GM23248 (cell line): Measurements from ENCODE around the gene TSPAN32. TPM values are rescaled to one million over a fixed set of nuclear protein-coding genes. Genes with fewer than 3 reads are reported as not detected.

Experiments used
- DNase-seq: peaks from one replicate; pipeline ENCODE4 v3.0.0-alpha.2; 2015
- H2AFZ ChIP-seq: fragments of 200-600 bp; sonication (generic); 2 replicates; pipeline ENCODE4 v1.6.1; 2016; ENCODE audit warnings: antibody characterized with exemption
- H3F3A ChIP-seq: fragments of 200-600 bp; sonication (generic); 2 replicates; pipeline ENCODE4 v1.6.1; 2016; ENCODE audit warnings: mild to moderate bottlenecking, antibody characterized with exemption, mixed run types; ENCODE audit not compliant: insufficient read depth
- H3K27ac ChIP-seq: fragments of 200-600 bp; sonication (generic); 2 replicates; pipeline ENCODE4 v1.5.1; 2016; ENCODE audit warnings: mild to moderate bottlenecking
- H3K27me3 ChIP-seq: fragments of 200-600 bp; sonication (generic); replicated peaks from 2 replicates; pipeline ENCODE4 v1.6.1; 2016; ENCODE audit warnings: mild to moderate bottlenecking; ENCODE audit not compliant: insufficient read depth
- H3K36me3 ChIP-seq: fragments of 200-600 bp; sonication (generic); 2 replicates; pipeline ENCODE4 v1.6.1; 2016; ENCODE audit warnings: low read depth, mild to moderate bottlenecking
- H3K4me1 ChIP-seq: fragments of 200-600 bp; sonication (generic); 2 replicates; pipeline ENCODE4 v1.6.1; 2016; ENCODE audit warnings: mild to moderate bottlenecking; ENCODE audit not compliant: insufficient read depth
- H3K4me2 ChIP-seq: fragments of 200-600 bp; sonication (generic); one replicate; pipeline ENCODE4 v1.6.1; 2016; ENCODE audit warnings: mild to moderate bottlenecking; ENCODE audit not compliant: unreplicated experiment
- H3K4me3 ChIP-seq: fragments of 200-600 bp; sonication (generic); 2 replicates; pipeline ENCODE4 v1.5.1; 2016; ENCODE audit warnings: mild to moderate bottlenecking
- H3K79me2 ChIP-seq: fragments of 200-600 bp; sonication (generic); 2 replicates; pipeline ENCODE4 v1.6.1; 2016; ENCODE audit warnings: mild to moderate bottlenecking; ENCODE audit not compliant: insufficient read depth
- H3K9ac ChIP-seq: fragments of 200-600 bp; sonication (generic); 2 replicates; pipeline ENCODE4 v1.6.1; 2016; ENCODE audit warnings: mild to moderate bottlenecking
- H3K9me2 ChIP-seq: fragments of 200-600 bp; sonication (generic); 2 replicates; pipeline ENCODE4 v1.6.1; 2016; ENCODE audit warnings: mixed run types, mild to moderate bottlenecking, moderate library complexity; ENCODE audit not compliant: insufficient read depth
- H3K9me3 ChIP-seq: fragments of 200-600 bp; sonication (generic); one replicate; pipeline ENCODE4 v1.6.1; 2017; ENCODE audit warnings: low read depth
- H4K20me1 ChIP-seq: fragments of 200-600 bp; sonication (generic); 2 replicates; pipeline ENCODE4 v1.6.0; 2016; ENCODE audit not compliant: insufficient read depth
- EZH2 ChIP-seq: fragments of 200-600 bp; sonication (generic); IDR thresholded peaks from 2 replicates; pipeline ENCODE4 v1.6.1; 2018; ENCODE audit warnings: antibody characterized with exemption, mild to moderate bottlenecking; ENCODE audit not compliant: insufficient read depth, poor library complexity, severe bottlenecking
- EZH2phosphoT487 ChIP-seq: fragments of 200-600 bp; sonication (generic); IDR thresholded peaks from 2 replicates; pipeline ENCODE4 v1.6.1; 2018; ENCODE audit warnings: antibody characterized with exemption, moderate library complexity, mild to moderate bottlenecking, low read depth; ENCODE audit not compliant: insufficient read depth
- WGBS, 2 experiments: methylation state at CpG; one replicate each; pipeline ENCODE4 v1.1.6; 2015 to 2017; ENCODE audit warnings: low lambda C conversion rate in 2 of 2, low coverage in 1 of 2; ENCODE audit errors: missing lambda C conversion rate in 2 of 2; 5-methylcytosine and 5-hydroxymethylcytosine counted together
- in situ Hi-C: fragments of 300-500 bp; cut with MboI; formaldehyde crosslinking; loops from 2 replicates; pipeline ENCODE4 v1.15.0; 2020
- polyA plus RNA-seq: library from polyadenylated mRNA; unstranded; fragments of >200 nt; fragmentation: Nextera tagmentation; extraction: Ambion mirVana; gene quantifications from 2 replicates; pipeline ENCODE4 v1.2.1, GENCODE V29; 2016
- total RNA-seq: library from RNA; depleted of rRNA; stranded (reverse); fragments of >200 nt; shearing (Covaris generic); gene quantifications from 2 replicates; pipeline ENCODE4 v1.2.3, GENCODE V29; 2014

TSPAN32 gene
- total and polyA plus RNA-seq, 2 experiments from 2014 or later, result not detected

DNA sequence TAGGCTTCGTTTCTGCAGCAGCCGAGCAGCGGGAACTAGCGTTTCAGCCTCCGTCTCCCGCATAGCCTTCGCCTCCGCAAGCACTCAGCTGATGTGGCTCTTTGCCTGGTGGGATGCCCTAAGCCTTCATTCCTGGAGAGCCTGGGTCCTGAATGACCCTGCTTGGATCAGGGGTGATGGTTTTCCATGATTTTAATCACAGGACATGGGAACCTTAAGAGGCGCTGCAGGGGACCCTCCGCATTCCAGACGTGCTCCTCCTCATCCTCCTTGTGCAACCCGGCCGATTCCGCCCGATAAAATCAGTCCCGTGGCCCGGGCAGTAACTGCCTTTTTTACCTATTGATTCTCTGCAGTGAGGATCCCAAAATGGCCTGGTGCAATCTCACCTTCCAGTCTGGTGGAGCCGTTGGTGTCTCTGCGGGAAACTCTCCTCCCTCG is 8.3 kb upstream of the TSPAN32 start:
- H3K27me3 ChIP-seq, result peaks cover 20% of the 10 kb centered on the region; the same call in 1 of the 2 replicates
- WGBS, 2 experiments, result 81 to 85% methylated on average over 20 of the region's 20 CpGs
- no peak overlapping the region for H3K4me2 ChIP-seq
- H3K79me2 ChIP-seq, result no peaks in the 10 kb centered on the region
- no peak overlapping the region for H3K27ac ChIP-seq
- in situ Hi-C loops, result loop anchor here (10.0 to 25.0 kb wide), 2 partner anchors 106 to 131 kb away; no protein-coding TSS in a partner anchor
- H2AFZ ChIP-seq, result no peak overlapping the region
- H3K36me3 ChIP-seq, result no peaks in the 10 kb centered on the region
- no peaks in the 10 kb centered on the region for H3F3A ChIP-seq
- H3K4me1 ChIP-seq, result no peaks in the 10 kb centered on the region
- no peak overlapping the region for H3K9ac ChIP-seq
- H3K4me3 ChIP-seq, result no peak overlapping the region
- H3K9me2 ChIP-seq, result no peaks in the 10 kb centered on the region
- no peaks in the 10 kb centered on the region for H3K9me3 ChIP-seq
- no peak for TF ChIP-seq EZH2phosphoT487
- no peak for TF ChIP-seq EZH2
- no peaks in the 10 kb centered on the region for H4K20me1 ChIP-seq
- DNase-seq, result no peak

- Histone ChIP-seq H2AFZ (no peak overlapping the region), H3K79me2 (no peaks in the 10 kb centered on the region), H3K27ac (no peak overlapping the region), H3K4me2 (no peak overlapping the region), H3K9me3 (no peaks in the 10 kb centered on the region), H3K9me2 (no peaks in the 10 kb centered on the region), H3K27me3 (peaks cover 15% of the 10 kb centered on the region; the same call in 1 of the 2 replicates), H3K4me3 (no peak overlapping the region), H3K36me3 (no peaks in the 10 kb centered on the region), H4K20me1 (no peaks in the 10 kb centered on the region), H3F3A (no peaks in the 10 kb centered on the region), H3K9ac (no peak overlapping the region), H3K4me1 (no peaks in the 10 kb centered on the region)
- in situ Hi-C loops, result loop anchor here (10.0 to 25.0 kb wide), 2 partner anchors 107 to 131 kb away; no protein-coding TSS in a partner anchor
- WGBS, 2 experiments, result 66 to 67% methylated on average over 27 of the region's 27 CpGs
- no peak for TF ChIP-seq EZH2phosphoT487
- TF ChIP-seq EZH2, result no peak
- no peak for DNase-seq
Observed at GRCh38 chr11:2293984-2294925, 7.6 kb upstream of the TSPAN32 start.

DNA sequence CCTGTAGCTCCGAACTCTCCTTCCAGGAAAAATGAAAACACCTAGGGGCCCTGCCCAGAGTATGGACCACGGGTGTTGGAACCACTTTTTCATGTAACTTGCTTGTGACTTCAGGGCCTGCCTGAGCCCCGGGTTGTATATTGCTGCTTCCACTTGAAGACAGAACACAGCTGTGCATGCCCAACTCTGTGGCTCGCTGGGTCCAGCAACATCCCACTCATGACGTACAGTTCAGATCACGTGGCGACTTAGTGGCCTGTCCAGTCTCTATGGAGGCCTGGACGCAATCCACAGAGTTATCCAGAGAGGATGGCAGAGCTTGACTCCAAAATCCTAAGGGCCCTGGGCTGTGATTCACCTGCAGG is 6.9 kb upstream of the TSPAN32 start:
- Histone ChIP-seq H3K9me2 (no peaks in the 10 kb centered on the region), H3K36me3 (no peaks in the 10 kb centered on the region), H3K4me3 (no peak overlapping the region), H3K4me1 (no peaks in the 10 kb centered on the region), H3F3A (no peaks in the 10 kb centered on the region), H3K79me2 (no peaks in the 10 kb centered on the region), H3K9me3 (no peaks in the 10 kb centered on the region), H2AFZ (no peak overlapping the region), H3K27ac (no peak overlapping the region), H3K9ac (no peak overlapping the region), H3K27me3 (peaks cover 8% of the 10 kb centered on the region; the same call in 1 of the 2 replicates), H3K4me2 (no peak overlapping the region), H4K20me1 (no peaks in the 10 kb centered on the region)
- TF ChIP-seq EZH2 (no peak), EZH2phosphoT487 (no peak)
- in situ Hi-C loops, result loop anchor here (10.0 to 25.0 kb wide), 2 partner anchors 108 to 130 kb away; no protein-coding TSS in a partner anchor
- 44 to 60% methylated on average over 7 to 8 of the region's 8 CpGs for WGBS, 2 experiments
- DNase-seq, result no peak

GRCh38 chr11:2295971-2296912 is 5.6 kb upstream of the TSPAN32 start:
- Histone ChIP-seq H3K9me3 (no peaks in the 10 kb centered on the region), H3K4me2 (no peak overlapping the region), H3K27ac (no peak overlapping the region), H3K36me3 (no peaks in the 10 kb centered on the region), H4K20me1 (no peaks in the 10 kb centered on the region), H3K4me3 (no peak overlapping the region), H3K9ac (no peak overlapping the region), H3K27me3 (peaks cover 6% of the 10 kb centered on the region; the same call in 1 of the 2 replicates), H3K79me2 (no peaks in the 10 kb centered on the region), H3F3A (no peaks in the 10 kb centered on the region), H3K4me1 (no peaks in the 10 kb centered on the region), H3K9me2 (no peaks in the 10 kb centered on the region), H2AFZ (no peak overlapping the region)
- in situ Hi-C loops, result loop anchor here (10.0 to 25.0 kb wide), 2 partner anchors 109 to 129 kb away; no protein-coding TSS in a partner anchor
- DNase-seq, result no peak
- TF ChIP-seq EZH2 (no peak), EZH2phosphoT487 (no peak)
- WGBS, 2 experiments, result 52 to 56% methylated on average over 17 of the region's 17 CpGs
